Upper lobe of right lung (tissue), 1 donor: Measurements from ENCODE around the gene UGT3A1. TPM values are rescaled to one million over a fixed set of nuclear protein-coding genes. Genes with fewer than 3 reads are reported as not detected.
"Not testable (repeated sequence)": the region's sequence is repeated elsewhere in the genome, so short reads cannot be mapped to it uniquely, and the experiment has no call there.

Experiments
- ATAC-seq: fragments of 200-7000 bp; cut with Tn5 transposase; one replicate; pipeline ENCODE4 v1.9.1; 2020; ENCODE audit warnings: mild to moderate bottlenecking, moderate library complexity
- DNase-seq: peaks from one replicate; pipeline ENCODE4 v3.0.0-alpha.2; 2020
- H3K27ac ChIP-seq: fragments of 200-600 bp; one replicate; pipeline ENCODE4 v1.8.0; 2022
- H3K27me3 ChIP-seq: fragments of 200-600 bp; one replicate; pipeline ENCODE4 v1.8.0; 2022; ENCODE audit warnings: mild to moderate bottlenecking
- H3K36me3 ChIP-seq: fragments of 200-600 bp; one replicate; pipeline ENCODE4 v1.8.0; 2022
- H3K4me1 ChIP-seq: fragments of 200-600 bp; one replicate; pipeline ENCODE4 v1.8.0; 2022
- H3K4me3 ChIP-seq: fragments of 200-600 bp; one replicate; pipeline ENCODE4 v1.8.0; 2022; ENCODE audit warnings: mild to moderate bottlenecking
- H3K9me3 ChIP-seq: fragments of 200-600 bp; one replicate; pipeline ENCODE4 v1.8.0; 2022
- CTCF ChIP-seq: fragments of 200-600 bp; IDR thresholded peaks from one replicate; pipeline ENCODE4 v1.8.0; 2022; ENCODE audit warnings: antibody characterized with exemption
- intact Hi-C: fragments of 100-400 bp; cut with DNase I; formaldehyde crosslinking; loops from one replicate; pipeline ENCODE4 v1.11.0; 2022
- total RNA-seq: library from RNA; stranded (reverse); fragmentation: NEBNext Ultra II Directional; extraction: Animal tissue kit (Norgen Biotek cat#: 25700); gene quantifications from one replicate; pipeline ENCODE4 v1.2.1, GENCODE V29; 2021
- donor health status: DM: no; HTN: yes; CAD: no; lungs with severe emphysema.

UGT3A1 gene
- total RNA-seq, 1 donor from 2014 or later = not detected

DNA sequence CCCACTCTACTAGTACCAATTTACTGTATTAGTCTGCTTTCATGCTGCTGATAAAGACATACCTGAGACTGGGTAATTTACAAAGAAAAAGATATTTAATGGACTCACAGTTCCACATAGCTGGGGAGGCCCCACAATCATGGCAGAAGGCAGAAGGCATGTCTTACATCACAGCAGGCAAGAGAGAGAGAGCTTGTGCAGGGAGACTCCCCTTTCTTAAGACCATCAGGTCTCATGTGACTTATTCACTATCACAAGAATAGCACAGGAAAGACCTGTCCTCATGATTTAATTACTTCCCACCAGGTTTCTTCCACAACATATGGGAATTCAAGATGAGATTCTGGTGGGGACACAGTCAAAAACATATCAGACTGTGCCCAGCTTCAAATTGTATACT, 11.5 kb downstream of the UGT3A1 start:
- no peak for TF ChIP-seq CTCF
- Histone ChIP-seq H3K4me3 (no peak overlapping the region), H3K36me3 (no peaks in the 10 kb centered on the region), H3K9me3 (no peaks in the 10 kb centered on the region), H3K27me3 (no peaks in the 10 kb centered on the region), H3K4me1 (no peaks in the 10 kb centered on the region), H3K27ac (no peak overlapping the region)
- ATAC-seq = no peak
- intact Hi-C loops = no loop called here
- no peak for DNase-seq

DNA sequence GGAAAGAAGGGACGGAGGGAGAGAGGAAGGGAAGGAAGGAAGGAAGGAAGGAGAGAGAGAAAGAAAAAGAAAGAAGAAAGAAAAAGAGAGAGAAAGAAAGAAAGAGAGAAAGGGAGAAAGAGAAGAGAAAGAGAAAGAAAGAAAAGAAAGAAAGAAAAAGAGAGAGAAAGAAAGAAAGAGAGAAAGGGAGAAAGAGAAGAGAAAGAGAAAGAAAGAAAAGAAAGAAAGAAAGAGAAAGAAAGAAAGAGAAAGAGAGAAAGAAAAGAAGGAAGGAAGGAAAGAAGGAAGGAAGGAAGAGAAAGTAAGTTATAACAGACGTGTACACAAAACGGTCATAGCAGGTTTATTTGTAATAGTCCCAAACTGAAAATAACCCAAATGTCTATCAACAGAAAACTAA, 14.3 kb downstream of the UGT3A1 start:
- H3K9me3 ChIP-seq, H3K4me3 ChIP-seq, ATAC-seq, H3K27me3 ChIP-seq, H3K27ac ChIP-seq, intact Hi-C loops, H3K4me1 ChIP-seq, H3K36me3 ChIP-seq, DNase-seq: not testable (repeated sequence)

DNA sequence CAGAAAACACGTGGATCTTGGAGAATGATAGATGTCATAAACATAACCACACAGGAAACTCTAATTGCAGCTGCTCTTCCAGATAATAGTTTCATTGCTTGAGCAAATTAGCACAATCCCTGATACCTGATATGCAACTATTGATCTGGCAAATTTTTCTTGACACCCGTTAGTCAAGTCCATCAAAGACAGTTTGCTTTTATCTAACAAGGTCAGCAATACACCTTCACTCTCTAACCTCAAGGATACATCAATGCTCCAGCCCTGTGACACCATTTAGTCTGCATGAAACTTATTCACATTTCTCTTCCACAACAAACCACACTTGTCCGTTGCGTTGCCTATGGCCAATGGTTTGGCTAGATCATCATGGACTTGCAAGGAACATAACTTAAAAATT, 16.6 kb downstream of the UGT3A1 start:
- no peak for TF ChIP-seq CTCF
- Histone ChIP-seq H3K27ac (no peak overlapping the region), H3K4me3 (no peak overlapping the region), H3K36me3 (no peaks in the 10 kb centered on the region), H3K9me3 (no peaks in the 10 kb centered on the region), H3K4me1 (no peaks in the 10 kb centered on the region), H3K27me3 (no peaks in the 10 kb centered on the region)
- intact Hi-C loops = no loop called here
- no peak for DNase-seq
- no peak for ATAC-seq

- no peak for ATAC-seq
- intact Hi-C loops = no loop called here
Measured at GRCh38 chr5:35971878-35972210, 19.3 kb downstream of the UGT3A1 start.

GRCh38 chr5:35971186-35971877, 19.9 kb downstream of the UGT3A1 start:
- Histone ChIP-seq H3K27ac (no peak overlapping the region), H3K27me3 (no peaks in the 10 kb centered on the region), H3K36me3 (no peaks in the 10 kb centered on the region), H3K9me3 (no peaks in the 10 kb centered on the region), H3K4me3 (no peak overlapping the region), H3K4me1 (no peaks in the 10 kb centered on the region)
- intact Hi-C loops = no loop called here
- ATAC-seq = no peak
- no peak for TF ChIP-seq CTCF
- DNase-seq = no peak

More at GRCh38 chr5:35971878-35972210, 19.3 kb downstream of the UGT3A1 start:
- H3K4me3 ChIP-seq = no peak overlapping the region
- no peak for TF ChIP-seq CTCF
- H3K9me3 ChIP-seq = no peaks in the 10 kb centered on the region
- H3K4me1 ChIP-seq = no peaks in the 10 kb centered on the region
- H3K27me3 ChIP-seq = no peaks in the 10 kb centered on the region
- DNase-seq = no peak
- no peaks in the 10 kb centered on the region for H3K36me3 ChIP-seq
- H3K27ac ChIP-seq = no peak overlapping the region

- Histone ChIP-seq H3K9me3 (no peaks in the 10 kb centered on the region), H3K27me3 (no peaks in the 10 kb centered on the region), H3K4me3 (no peak overlapping the region), H3K27ac (no peak overlapping the region), H3K36me3 (no peaks in the 10 kb centered on the region), H3K4me1 (no peaks in the 10 kb centered on the region)
- DNase-seq = no peak
- intact Hi-C loops = no loop called here
- ATAC-seq = no peak
- peak; percentile 21 for TF ChIP-seq CTCF
Measured at GRCh38 chr5:35963381-35963843, 27.8 kb downstream of the UGT3A1 start.
